B cell (primary cell): ENCODE data around the gene SPINDOC. TPM values are rescaled to one million over a fixed set of nuclear protein-coding genes. Genes with fewer than 3 reads are reported as not detected.
"Not testable (repeated sequence)": the region's sequence is repeated elsewhere in the genome, so short reads cannot be mapped to it uniquely, and the experiment has no call there.

Source experiments
- ATAC-seq: fragments of 200-7000 bp; cut with Tn5 transposase; one replicate; pipeline ENCODE4 v1.10.0; 2021; ENCODE audit warnings: low read depth, mild to moderate bottlenecking, moderate number of reproducible peaks, moderate library complexity
- CTCF ChIA-PET: fragments of 350-600 bp; sonication (Branson Sonifier 250); formaldehyde crosslinking; loops from one replicate; lab custom pipeline; 2021; ENCODE audit warnings: antibody characterized with exemption, inconsistent platforms; lab: Charles Lee
- POLR2A ChIA-PET: fragments of 350-600 bp; sonication (Branson Sonifier 250); formaldehyde crosslinking; loops from one replicate; lab custom pipeline; 2021; ENCODE audit warnings: antibody characterized with exemption; lab: Charles Lee
- DNase-seq: peaks from one replicate; pipeline ENCODE4 v3.0.0; 2013
- H2AFZ ChIP-seq: 2 replicates; pipeline ENCODE4 v1.6.1; 2012; ENCODE audit warnings: mild to moderate bottlenecking, low read depth, low read length; ENCODE audit not compliant: insufficient read depth, poor library complexity, severe bottlenecking
- H3K27ac ChIP-seq, 2 donors: 1 replicate in 1 of 2; 2 replicates in 1 of 2; pipeline ENCODE4 v1.5.1; 2012 to 2013; ENCODE audit warnings: low read length in 2 of 2, mild to moderate bottlenecking in 2 of 2, moderate library complexity in 1 of 2
- H3K27me3 ChIP-seq, 4 experiments: fragments of 200-600 bp in 1 of 4; sonication (generic) in 1 of 4; replicated peaks in 1 of 4; 1 replicate in 2 of 4; 2 replicates in 2 of 4; pipeline versions ENCODE4 v1.6.1 to v1.7.0; 2013 to 2016; ENCODE audit warnings: low read length in 3 of 4, mild to moderate bottlenecking in 2 of 4, mixed read lengths in 1 of 4, moderate library complexity in 1 of 4; ENCODE audit not compliant: insufficient read depth in 4 of 4, control insufficient read depth in 3 of 4; ENCODE audit errors: control extremely low read depth in 1 of 4
- H3K36me3 ChIP-seq, 2 experiments: replicated peaks in 1 of 2; 1 replicate in 1 of 2; 2 replicates in 1 of 2; pipeline versions ENCODE4 v1.6.1 to v1.7.1; 2013; ENCODE audit warnings: low read length in 1 of 2; ENCODE audit not compliant: insufficient read depth in 2 of 2, control insufficient read depth in 1 of 2; ENCODE audit errors: control extremely low read depth in 1 of 2, extremely low read depth in 1 of 2
- H3K4me1 ChIP-seq, 2 donors: fragments of 200-600 bp in 1 of 2; sonication (generic) in 1 of 2; 1 replicate in 1 of 2; 2 replicates in 1 of 2; pipeline versions ENCODE4 v1.5.1 to v1.6.1; 2013 to 2017; ENCODE audit warnings: low read length in 2 of 2; ENCODE audit not compliant: control insufficient read depth in 2 of 2, insufficient read depth in 2 of 2
- H3K4me2 ChIP-seq: replicated peaks from 2 replicates; pipeline ENCODE3; 2012; ENCODE audit warnings: mild to moderate bottlenecking, low read depth, low read length; ENCODE audit not compliant: poor library complexity, severe bottlenecking
- H3K4me3 ChIP-seq, 5 experiments: fragments of 200-600 bp in 1 of 5; sonication (generic) in 1 of 5; 1 replicate in 3 of 5; 2 replicates in 2 of 5; pipeline versions ENCODE4 v1.5.1 to v1.7.0; 2011 to 2016; ENCODE audit warnings: low read length in 4 of 5, mild to moderate bottlenecking in 4 of 5, low read depth in 2 of 5, control low read depth in 1 of 5, moderate library complexity in 1 of 5; ENCODE audit not compliant: insufficient read depth in 1 of 5; ENCODE audit errors: control extremely low read depth in 1 of 5, extremely low read depth in 1 of 5
- H3K79me2 ChIP-seq: fragments of 200-600 bp; sonication (generic); one replicate; pipeline ENCODE4 v1.6.0; 2016; ENCODE audit warnings: low read length; ENCODE audit not compliant: control insufficient read depth, insufficient read depth
- H3K9ac ChIP-seq: fragments of 200-600 bp; sonication (generic); 2 replicates; pipeline ENCODE4 v1.6.1; 2017; ENCODE audit warnings: mild to moderate bottlenecking, low read length, moderate library complexity
- H3K9me3 ChIP-seq, 3 donors: one replicate each; pipeline versions ENCODE4 v1.6.1 to v1.7.1; 2013; ENCODE audit warnings: low read length in 2 of 3; ENCODE audit not compliant: control insufficient read depth in 2 of 3, insufficient read depth in 1 of 3; ENCODE audit errors: control extremely low read depth in 1 of 3
- H4K20me1 ChIP-seq: 2 replicates; pipeline ENCODE4 v1.6.0; 2012; ENCODE audit warnings: mild to moderate bottlenecking, low read length; ENCODE audit not compliant: insufficient read depth, control insufficient read depth, poor library complexity, severe bottlenecking
- H3K27ac Mint-ChIP-seq: one replicate; pipeline ENCODE4 v1.8.0; 2021; ENCODE audit warnings: mixed read lengths
- H3K27me3 Mint-ChIP-seq: one replicate; pipeline ENCODE4 v1.8.0; 2021; ENCODE audit warnings: mixed read lengths
- H3K4me1 Mint-ChIP-seq: one replicate; pipeline ENCODE4 v1.8.0; 2021; ENCODE audit warnings: mixed read lengths
- H3K4me3 Mint-ChIP-seq: one replicate; pipeline ENCODE4 v1.8.0; 2021; ENCODE audit warnings: mixed read lengths
- H3K9me3 Mint-ChIP-seq: one replicate; pipeline ENCODE4 v1.8.0; 2022; ENCODE audit warnings: mixed read lengths; ENCODE audit not compliant: insufficient read depth
- EZH2 ChIP-seq: IDR thresholded peaks from 2 replicates; pipeline ENCODE4 v1.6.1; 2012; ENCODE audit warnings: borderline replicate concordance, low read depth, mild to moderate bottlenecking, moderate library complexity, low read length; ENCODE audit not compliant: insufficient read depth, poor library complexity, severe bottlenecking
- WGBS: methylation state at CpG from one replicate; pipeline ENCODE4 v1.1.5; 2013; ENCODE audit warnings: missing lambda C conversion rate; ENCODE audit not compliant: insufficient coverage; 5-methylcytosine and 5-hydroxymethylcytosine counted together
- intact Hi-C: fragments of 100-400 bp; cut with micrococcal nuclease; formaldehyde crosslinking; loops from one replicate; pipeline ENCODE4 v1.10.0; 2022
- polyA plus RNA-seq: library from polyadenylated mRNA; depleted of rRNA; stranded (reverse); fragments of >200 nt; gene quantifications from 2 replicates; pipeline ENCODE4 v1.2.3, GENCODE V29; 2012
- total RNA-seq, 2 donors: library from RNA; stranded (reverse); fragments of 120-200 nt in 1 of 2; gene quantifications; 1 replicate in 1 of 2; 2 replicates in 1 of 2; pipeline versions ENCODE4 v1.2.3 to v1.2.4, GENCODE V29; 2013 to 2022
- TF ChIP-seq, protein P1 (sequence below): fragments of 200-600 bp; IDR thresholded peaks from one replicate; pipeline ENCODE4 v1.8.0; 2022; ENCODE audit warnings: antibody characterized with exemption, mild to moderate bottlenecking

Gene SPINDOC
- total and polyA plus RNA-seq, 2 donors (not counting 1 experiment from before 2014, with no cell fraction given): 10.5 to 23.9 TPM

DNA sequence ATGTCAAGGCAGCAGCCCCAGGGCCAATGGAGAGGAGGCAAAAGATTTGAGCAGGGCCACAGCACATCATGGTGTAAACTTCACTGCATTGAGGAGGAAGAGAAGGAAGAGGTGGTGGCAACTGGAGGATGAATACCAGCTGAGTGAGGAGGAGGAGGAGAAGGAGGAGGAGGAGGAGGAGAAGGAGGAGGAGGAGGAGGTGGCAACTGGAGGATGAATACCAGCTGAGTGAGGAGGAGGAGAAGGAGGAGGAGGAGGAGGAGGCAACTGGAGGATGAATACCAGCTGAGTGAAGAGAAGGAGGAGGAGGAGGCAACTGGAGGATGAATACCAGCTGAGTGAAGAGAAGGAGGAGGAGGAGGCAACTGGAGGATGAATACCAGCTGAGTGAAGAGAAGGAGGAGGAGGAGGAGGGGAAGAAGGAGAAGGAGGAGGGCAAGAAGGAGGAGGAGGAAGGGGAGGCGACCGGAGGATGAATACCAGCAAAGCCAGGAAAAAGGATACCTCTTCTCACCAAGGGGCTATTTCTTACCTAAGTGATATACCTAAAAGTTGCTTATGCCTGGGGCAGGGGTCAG, 41.4 kb upstream of the SPINDOC start:
- H3K36me3 ChIP-seq, H3K4me3 Mint-ChIP-seq, H3K9me3 Mint-ChIP-seq, POLR2A ChIA-PET, H3K27ac Mint-ChIP-seq, H3K79me2 ChIP-seq, H3K9ac ChIP-seq, H3K4me2 ChIP-seq, H3K27ac ChIP-seq, intact Hi-C loops, H2AFZ ChIP-seq, ATAC-seq, H3K4me3 ChIP-seq, DNase-seq, H3K9me3 ChIP-seq: not testable (repeated sequence)
- Histone ChIP-seq H4K20me1 (peaks cover 11% of the 10 kb centered on the region), H3K4me1 (peaks cover 14 to 18% of the 10 kb centered on the region in 2 donors), H3K27me3 (peaks cover 0 to 17% (median 3%) of the 10 kb centered on the region in 4 experiments)
- Mint-ChIP-seq H3K27me3 (peaks cover 24% of the 10 kb centered on the region), H3K4me1 (peaks cover 10% of the 10 kb centered on the region)
- WGBS: no CpG with 5 or more reads among the region's 2 CpGs
- CTCF ChIA-PET: interaction anchor here (0.6 kb wide), 1 partner anchor 381 kb away, joined by 3 read pairs; no protein-coding TSS in a partner anchor

DNA sequence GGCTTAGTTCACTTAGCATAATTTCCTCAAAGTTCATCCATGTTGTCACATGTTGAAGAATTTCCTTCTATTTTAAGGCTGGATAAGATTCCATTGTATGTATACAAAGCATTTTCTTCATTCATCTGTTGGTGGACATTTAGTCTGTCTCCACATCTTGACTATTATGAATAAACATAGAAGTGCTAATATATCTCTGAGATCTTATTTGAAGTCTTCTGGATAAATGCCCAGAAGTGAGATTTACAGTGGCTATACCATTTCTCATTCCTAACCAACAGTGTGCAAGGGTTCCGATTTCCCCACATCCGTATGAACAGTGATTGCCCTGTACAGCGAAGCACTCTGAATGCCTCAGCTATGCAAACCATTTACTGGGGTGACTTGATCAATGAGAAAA, 38.1 kb upstream of the SPINDOC start:
- Histone ChIP-seq H3K27me3 (peaks cover 0 to 7% (median 2%) of the 10 kb centered on the region in 4 experiments), H2AFZ (no peak overlapping the region), H3K4me2 (no peak overlapping the region), H3K4me1 (no peaks in the 10 kb centered on the region), H3K36me3 (no peaks in the 10 kb centered on the region), H3K9ac (no peak overlapping the region), H3K9me3 (no peaks in the 10 kb centered on the region), H4K20me1 (no peaks in the 10 kb centered on the region), H3K27ac (no peak overlapping the region), H3K4me3 (no peak overlapping the region), H3K79me2 (no peaks in the 10 kb centered on the region)
- H3K27me3 Mint-ChIP-seq: peaks cover 37% of the 10 kb centered on the region
- TF ChIP-seq, protein P1, sequence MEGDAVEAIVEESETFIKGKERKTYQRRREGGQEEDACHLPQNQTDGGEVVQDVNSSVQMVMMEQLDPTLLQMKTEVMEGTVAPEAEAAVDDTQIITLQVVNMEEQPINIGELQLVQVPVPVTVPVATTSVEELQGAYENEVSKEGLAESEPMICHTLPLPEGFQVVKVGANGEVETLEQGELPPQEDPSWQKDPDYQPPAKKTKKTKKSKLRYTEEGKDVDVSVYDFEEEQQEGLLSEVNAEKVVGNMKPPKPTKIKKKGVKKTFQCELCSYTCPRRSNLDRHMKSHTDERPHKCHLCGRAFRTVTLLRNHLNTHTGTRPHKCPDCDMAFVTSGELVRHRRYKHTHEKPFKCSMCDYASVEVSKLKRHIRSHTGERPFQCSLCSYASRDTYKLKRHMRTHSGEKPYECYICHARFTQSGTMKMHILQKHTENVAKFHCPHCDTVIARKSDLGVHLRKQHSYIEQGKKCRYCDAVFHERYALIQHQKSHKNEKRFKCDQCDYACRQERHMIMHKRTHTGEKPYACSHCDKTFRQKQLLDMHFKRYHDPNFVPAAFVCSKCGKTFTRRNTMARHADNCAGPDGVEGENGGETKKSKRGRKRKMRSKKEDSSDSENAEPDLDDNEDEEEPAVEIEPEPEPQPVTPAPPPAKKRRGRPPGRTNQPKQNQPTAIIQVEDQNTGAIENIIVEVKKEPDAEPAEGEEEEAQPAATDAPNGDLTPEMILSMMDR: no peak
- no peak for TF ChIP-seq EZH2
- WGBS: 100% methylated on average over 3 of the region's 3 CpGs
- POLR2A ChIA-PET: no interaction called here
- ATAC-seq (no peak), DNase-seq (no peak)
- no peaks in the 10 kb centered on the region for H3K4me1 Mint-ChIP-seq
- no peak overlapping the region for H3K4me3 Mint-ChIP-seq
- H3K9me3 Mint-ChIP-seq: no peaks in the 10 kb centered on the region
- no peak overlapping the region for H3K27ac Mint-ChIP-seq
- CTCF ChIA-PET: no interaction called here
- intact Hi-C loops: no loop called here
